OCI-LY7 (cell line): Measurements from ENCODE around the gene UBR2.

Experiments
- CTCF ChIP-seq: fragments of 200-600 bp; sonication (generic); conservative IDR thresholded peaks from 2 replicates; pipeline ENCODE4 v1.5.1; 2014; ENCODE audit warnings: mild to moderate bottlenecking, antibody characterized with exemption, low read length, moderate library complexity, mixed read lengths
- EZH2phosphoT487 ChIP-seq: fragments of 200-600 bp; sonication (generic); IDR thresholded peaks from 2 replicates; pipeline ENCODE4 v1.6.1; 2018; ENCODE audit warnings: low read depth, borderline replicate concordance, mild to moderate bottlenecking, mixed run types, antibody characterized with exemption, low read length, moderate library complexity, mixed read lengths

- no peak for TF ChIP-seq CTCF
- TF ChIP-seq EZH2phosphoT487 = no peak
Measured at GRCh38 chr6:42550277-42550676, 13.6 kb upstream of the UBR2 start.
